ENCODE measurements around the gene TBC1D13.
A peak's percentile ranks its signal among the peaks of the same experiment; 100 is the strongest.
"Not testable (repeated sequence)": the region's sequence is repeated elsewhere in the genome, so short reads cannot be mapped to it uniquely, and the experiment has no call there.

Gene TBC1D13

GRCh38 chr9:128821584-128822406, 34.7 kb downstream of the TBC1D13 start:
- DNase-seq, result no peak

GRCh38 chr9:128822407-128823042, 35.5 kb downstream of the TBC1D13 start:
- no peak for DNase-seq

- DNase-seq, result no peak
These were observed 36.4 kb downstream of the TBC1D13 start for GRCh38 chr9:128823362-128823902.

GRCh38 chr9:128823903-128824406, 36.9 kb downstream of the TBC1D13 start:
- no peak for DNase-seq

GRCh38 chr9:128824911-128825310, 37.9 kb downstream of the TBC1D13 start:
- no peak for DNase-seq

GRCh38 chr9:128825923-128826700, 39.1 kb downstream of the TBC1D13 start:
- DNase-seq, result no peak

- DNase-seq, result no peak
These were observed 41.2 kb downstream of the TBC1D13 start for GRCh38 chr9:128828267-128828666.

GRCh38 chr9:128828719-128829452, 41.8 kb downstream of the TBC1D13 start:
- DNase-seq, result no peak

- DNase-seq, result peak; percentile 87
These were observed 42.6 kb downstream of the TBC1D13 start, which contains the start of gene SPOUT1 for GRCh38 chr9:128829477-128830251. SPOUT1 (minus strand) TSS chr9:128829794; CDS start chr9:128829780, 14 bp downstream.

- DNase-seq, result no peak
These were observed 46.6 kb downstream of the TBC1D13 start for GRCh38 chr9:128833696-128834095.

- no peak for DNase-seq
These were observed 48.5 kb downstream of the TBC1D13 start for GRCh38 chr9:128835246-128836210.

GRCh38 chr9:128836509-128837145, 49.6 kb downstream of the TBC1D13 start:
- no peak for DNase-seq

GRCh38 chr9:128838338-128838737, 51.3 kb downstream of the TBC1D13 start:
- DNase-seq, result no peak

GRCh38 chr9:128840524-128840923, 53.5 kb downstream of the TBC1D13 start:
- DNase-seq, result no peak

- DNase-seq, result no peak
These were observed 54.8 kb downstream of the TBC1D13 start for GRCh38 chr9:128841694-128842492.

GRCh38 chr9:128843171-128843570, 56.1 kb downstream of the TBC1D13 start:
- not testable (repeated sequence) for DNase-seq

- DNase-seq, result no peak
These were observed 58.3 kb downstream of the TBC1D13 start for GRCh38 chr9:128845186-128845931.

- DNase-seq, result no peak
These were observed 59.6 kb downstream of the TBC1D13 start for GRCh38 chr9:128846680-128847030.
